HG03571 (cell line): ENCODE data around the gene MAPK12.

Experiments
- ATAC-seq: cut with Tn5 transposase; IDR thresholded peaks from one replicate; pipeline ENCODE4 v1.9.1; 2021; ENCODE audit not compliant: unreplicated experiment

Gene MAPK12

DNA sequence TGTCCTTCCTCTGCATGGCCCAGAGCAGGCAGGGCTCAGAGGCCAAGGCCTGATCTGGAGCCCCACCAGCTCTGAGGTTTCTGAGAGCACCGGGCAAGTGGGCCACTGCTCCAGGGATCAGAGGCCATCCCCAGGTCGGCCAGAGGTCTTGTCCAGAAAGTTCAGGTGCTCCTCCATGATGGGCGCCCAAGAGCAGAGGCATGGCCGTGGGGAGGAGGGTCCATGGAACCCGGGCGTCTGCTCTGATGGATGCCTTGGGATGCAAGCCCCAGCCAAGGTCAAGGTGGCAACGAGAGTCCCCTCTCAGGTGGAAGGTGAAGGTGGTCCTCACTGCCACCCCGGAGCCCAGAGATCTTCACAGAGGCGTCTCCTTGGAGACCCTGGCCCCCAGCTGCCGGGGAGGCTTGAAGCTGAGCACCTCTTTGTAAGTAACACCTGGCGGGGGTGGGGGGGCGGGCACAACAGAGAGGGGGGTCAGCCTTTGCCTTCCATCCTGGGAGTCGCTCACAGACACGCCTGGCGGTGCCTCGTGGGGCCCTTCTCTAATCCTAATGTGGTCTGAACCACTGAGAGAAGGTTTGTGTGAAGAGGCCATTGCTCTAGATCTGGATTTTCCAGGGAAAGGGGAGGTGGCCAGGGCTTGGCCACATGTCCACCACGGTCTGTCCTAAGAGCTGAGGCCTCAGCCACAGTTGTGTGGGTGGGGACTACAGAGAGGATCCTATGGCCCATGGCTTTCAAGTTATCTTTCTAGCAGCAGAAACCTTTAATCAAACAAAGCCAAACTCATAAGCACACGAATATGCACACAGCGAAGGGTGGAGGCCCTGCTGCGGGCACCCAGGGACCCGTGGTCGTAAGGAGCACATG, 8.2 kb downstream of the MAPK12 start:
- ATAC-seq: no peak

- no peak for ATAC-seq
Observed at GRCh38 chr22:50252082-50253045, 9.1 kb downstream of the MAPK12 start.

- ATAC-seq: no peak
Observed at GRCh38 chr22:50251477-50252081, 9.9 kb downstream of the MAPK12 start.

DNA sequence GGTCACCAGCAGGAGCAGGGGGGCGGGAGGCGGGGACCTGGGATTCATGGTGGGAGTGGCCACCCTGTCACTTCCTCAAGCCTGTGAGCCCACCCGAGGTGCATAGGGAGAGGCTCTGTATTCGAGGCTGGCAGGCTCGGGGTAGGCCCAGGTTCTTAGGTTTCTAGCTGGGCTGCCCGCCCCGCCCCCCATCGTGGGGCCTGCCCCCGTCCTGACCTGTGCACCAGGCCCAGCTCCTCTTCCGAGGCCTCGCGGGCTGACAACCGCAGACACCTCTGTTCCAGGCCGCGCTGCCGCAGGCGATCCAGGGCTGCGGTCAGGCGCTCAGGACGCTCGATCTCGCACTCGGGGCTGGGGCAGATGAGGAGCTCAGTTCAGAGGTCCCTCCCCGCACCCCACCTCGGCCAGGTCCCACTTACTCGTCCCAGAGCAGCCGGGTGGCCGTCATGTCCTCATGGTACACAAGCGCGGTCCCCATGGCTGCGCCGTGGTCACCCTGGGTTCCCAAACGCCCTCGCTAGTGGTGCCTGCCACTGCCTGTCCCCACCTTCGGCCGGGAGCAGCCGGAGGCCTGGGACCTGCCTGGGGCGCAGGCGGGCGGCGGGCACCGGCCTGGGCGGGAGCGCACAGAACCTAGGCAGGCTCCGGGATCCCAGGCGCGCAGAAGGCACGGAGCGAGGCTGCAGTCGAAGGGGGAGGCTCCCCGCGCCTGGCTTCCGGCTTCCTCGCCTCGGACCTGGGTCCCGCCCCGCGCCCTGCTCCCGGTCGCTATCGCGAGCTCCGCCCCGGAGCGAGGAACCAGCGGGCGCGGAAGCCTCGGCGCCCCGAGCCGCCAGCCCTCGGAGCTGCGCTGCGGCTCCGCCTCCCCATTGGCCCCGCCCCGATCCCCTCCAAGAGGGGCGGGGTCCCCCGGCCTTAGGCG, 10.7 kb downstream of the MAPK12 start, which contains the start of gene HDAC10:
Gene HDAC10 (minus strand): TSS at position 711 of the 922 bp plus-strand sequence. CDS start 233 bp downstream, at position 478.
- peak; percentile 37 for ATAC-seq

GRCh38 chr22:50250249-50250554, 11.3 kb downstream of the MAPK12 start:
- no peak for ATAC-seq

GRCh38 chr22:50249341-50250248, 11.9 kb downstream of the MAPK12 start:
- ATAC-seq: no peak

DNA sequence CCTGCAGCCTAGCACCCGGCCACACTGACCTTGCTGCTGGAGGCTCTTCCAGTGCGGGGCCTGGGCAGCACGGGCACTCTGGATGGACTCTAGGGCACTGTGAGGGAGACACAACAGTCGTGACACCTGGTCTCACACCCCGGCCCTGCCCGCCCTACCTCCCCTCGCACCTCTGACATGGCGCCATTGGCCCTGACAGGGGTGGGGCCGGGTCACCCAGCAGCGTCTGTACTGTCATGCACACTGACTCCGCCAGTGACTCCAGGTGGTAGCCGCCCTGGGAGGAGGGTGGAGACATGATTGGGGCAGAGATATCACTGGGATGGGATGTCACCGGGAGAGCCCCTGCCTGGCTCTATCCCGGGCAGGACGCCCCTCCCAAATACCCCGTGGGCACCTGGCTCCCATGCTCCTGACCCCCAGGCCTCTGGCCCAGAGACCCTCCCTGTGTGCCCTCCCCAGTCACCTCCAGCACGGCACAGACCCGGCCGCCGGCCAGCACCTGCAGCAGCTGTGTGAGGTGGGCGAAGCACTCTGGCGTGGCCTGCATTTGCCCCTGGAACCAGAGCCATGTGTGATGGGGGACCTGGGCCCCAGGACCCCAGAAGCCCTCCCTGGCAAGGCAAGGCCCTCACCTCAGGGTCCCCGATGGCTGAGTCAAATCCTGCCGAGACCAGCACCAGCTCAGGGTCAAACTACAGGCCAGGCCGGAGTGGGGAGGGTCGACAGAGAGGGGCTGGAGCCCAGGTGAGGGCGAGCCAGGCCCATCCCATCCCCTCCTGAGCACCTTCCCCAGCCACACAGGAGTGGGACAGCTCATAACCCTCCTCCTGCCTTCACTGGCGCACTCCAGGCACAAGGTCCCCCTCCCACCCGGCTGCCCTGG, 13.0 kb downstream of the MAPK12 start:
- no peak for ATAC-seq

DNA sequence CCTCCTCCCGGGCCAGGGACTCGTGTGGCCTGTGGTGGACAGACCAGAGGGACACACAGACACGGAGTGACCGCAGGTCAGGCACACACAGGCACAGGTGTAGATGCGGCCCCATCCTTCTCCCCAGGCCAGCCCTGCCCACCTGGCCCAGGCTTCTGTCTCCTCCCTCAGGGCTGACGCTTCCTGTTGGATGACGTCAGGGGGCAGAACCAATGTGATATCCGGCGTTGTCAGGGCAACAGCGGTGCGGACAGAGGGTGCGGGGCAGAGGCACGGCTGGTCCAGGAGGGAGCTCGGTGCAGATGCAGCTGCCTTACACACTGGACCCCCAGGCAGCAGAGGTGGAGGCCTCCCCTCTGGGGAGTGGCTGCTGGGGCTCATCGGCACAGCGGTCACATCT, 13.7 kb downstream of the MAPK12 start:
- no peak for ATAC-seq

DNA sequence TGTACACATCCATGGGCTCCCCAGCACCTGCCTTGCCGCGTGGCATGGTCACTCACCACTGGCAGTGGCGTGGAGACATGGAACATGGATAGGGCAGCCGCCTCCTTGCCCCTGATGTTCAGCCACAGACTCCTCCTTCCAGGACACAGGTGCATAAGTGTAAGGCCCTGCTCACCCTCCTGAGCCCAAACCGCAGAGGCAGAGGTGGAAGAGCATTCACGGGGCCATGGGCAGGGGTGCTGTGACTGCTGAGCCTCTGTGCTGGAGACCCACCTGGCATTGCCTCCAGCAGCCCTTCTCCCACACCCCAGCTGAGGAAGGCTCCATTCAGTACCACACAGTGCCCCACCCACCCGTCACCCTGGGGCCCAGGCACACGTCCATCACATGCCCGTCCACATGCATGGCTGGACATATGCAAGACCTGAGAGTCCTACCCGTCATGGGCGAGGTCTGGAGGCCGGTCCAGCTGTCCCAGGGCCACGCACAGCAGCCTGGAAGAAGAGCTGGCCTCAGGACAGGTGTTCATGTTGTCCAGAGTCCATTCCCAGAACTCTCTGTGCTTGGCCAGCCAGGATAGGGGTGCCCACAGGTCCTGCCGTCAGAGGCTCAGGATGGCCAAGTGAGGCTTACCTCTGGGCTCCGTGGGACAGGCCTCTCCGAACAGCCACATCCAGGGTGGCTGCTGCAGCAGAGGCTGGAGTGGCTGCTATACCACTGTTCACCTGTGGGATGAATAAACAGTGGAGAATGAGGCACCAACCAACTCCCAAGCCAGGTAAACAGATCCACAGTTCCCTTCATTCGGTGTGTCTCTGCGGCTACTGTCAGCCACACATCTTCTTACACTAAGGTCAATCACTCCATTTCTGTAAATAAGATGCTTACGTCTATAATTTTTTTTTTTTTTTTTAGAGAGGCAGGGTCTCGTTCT, 15.0 kb downstream of the MAPK12 start:
- no peak for ATAC-seq

DNA sequence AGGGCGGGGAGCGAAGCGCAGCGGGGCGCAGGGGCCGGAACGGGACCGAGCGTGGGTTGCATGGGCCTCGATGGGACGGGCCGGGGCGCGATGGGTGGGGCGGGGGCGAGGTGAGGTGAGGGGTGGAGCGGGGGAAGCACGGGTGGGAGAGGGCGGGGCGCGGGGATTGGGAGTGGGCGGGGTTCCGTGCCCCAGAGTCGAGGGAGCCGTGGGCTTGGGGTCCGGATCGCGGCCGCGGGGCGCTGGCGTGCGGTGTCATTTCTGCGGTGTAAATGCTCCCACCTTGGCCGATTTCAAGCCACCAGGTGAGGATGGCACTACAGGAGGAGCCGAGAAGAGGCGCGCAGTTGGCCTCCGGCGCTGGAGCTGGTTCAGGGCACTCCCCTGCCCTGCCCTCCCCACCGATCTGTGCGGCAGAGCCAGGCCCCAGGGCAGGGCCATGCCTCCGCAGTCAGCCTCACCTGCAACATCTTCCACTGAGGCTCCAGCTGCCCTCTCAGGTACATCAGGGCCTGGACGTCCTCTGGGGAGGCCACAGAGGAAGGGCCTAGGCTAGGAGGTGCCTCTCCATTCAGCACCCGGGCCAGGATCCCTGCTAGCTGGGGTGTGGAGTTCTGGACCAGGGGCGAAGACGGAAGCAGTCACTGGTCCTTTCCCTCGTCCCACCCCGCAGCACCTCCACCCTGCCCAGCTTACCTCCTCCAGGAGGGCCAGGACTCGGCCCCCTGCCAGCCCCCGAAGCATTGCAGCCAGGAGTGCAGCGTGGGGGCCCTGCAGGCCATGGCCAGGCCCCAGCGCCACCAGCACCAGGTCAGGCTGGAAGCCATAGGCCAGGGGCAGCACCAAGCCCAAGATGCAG, 16.0 kb downstream of the MAPK12 start:
- no peak for ATAC-seq

- ATAC-seq: peak; percentile 58
Observed at GRCh38 chr22:50244420-50245213, 16.9 kb downstream of the MAPK12 start, which contains the start of gene TUBGCP6. TSS of gene TUBGCP6 (minus strand) at chr22:50245023. CDS start at chr22:50244459, 564 bp downstream.

DNA sequence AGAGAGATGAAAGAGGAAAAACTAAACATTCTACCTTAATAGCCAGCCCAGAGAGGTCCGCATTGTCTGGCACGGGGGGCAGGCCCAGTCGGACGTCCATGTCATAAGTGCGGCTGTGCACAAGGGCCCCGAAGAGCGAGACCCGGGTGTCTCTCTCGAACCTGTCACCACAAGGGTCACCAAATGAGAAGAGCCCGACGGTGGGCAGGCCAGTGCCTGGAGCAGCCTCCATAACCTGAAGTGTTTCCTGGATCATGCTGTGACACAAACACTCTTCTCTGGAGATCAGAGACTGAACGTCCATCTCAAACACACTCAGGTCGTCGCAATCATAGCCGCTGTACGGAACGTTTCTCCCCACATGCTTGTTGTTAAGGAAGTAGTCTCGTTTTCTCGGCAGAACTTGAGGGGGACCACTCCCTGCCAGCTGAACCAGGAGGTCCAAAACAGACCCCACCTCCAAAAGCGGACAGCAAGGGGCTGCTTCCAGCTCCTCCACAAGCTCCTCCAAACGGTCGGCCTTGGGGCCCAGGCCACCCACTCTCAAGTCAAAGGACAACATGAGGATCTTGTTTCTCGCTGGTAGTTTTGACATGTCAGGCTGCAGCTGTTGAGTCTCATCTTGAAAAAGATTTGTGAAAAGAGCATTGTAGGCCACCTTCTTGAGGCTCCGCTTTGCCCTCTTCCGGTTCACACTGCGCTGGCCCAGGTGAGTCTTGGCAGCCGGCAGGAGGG, 17.6 kb downstream of the MAPK12 start:
- ATAC-seq: no peak

GRCh38 chr22:50242406-50242949, 19.0 kb downstream of the MAPK12 start:
- ATAC-seq: no peak

GRCh38 chr22:50238755-50239154, 22.7 kb downstream of the MAPK12 start:
- ATAC-seq: no peak
